ENCODE measurements around the gene SLC16A13.

Gene SLC16A13

DNA sequence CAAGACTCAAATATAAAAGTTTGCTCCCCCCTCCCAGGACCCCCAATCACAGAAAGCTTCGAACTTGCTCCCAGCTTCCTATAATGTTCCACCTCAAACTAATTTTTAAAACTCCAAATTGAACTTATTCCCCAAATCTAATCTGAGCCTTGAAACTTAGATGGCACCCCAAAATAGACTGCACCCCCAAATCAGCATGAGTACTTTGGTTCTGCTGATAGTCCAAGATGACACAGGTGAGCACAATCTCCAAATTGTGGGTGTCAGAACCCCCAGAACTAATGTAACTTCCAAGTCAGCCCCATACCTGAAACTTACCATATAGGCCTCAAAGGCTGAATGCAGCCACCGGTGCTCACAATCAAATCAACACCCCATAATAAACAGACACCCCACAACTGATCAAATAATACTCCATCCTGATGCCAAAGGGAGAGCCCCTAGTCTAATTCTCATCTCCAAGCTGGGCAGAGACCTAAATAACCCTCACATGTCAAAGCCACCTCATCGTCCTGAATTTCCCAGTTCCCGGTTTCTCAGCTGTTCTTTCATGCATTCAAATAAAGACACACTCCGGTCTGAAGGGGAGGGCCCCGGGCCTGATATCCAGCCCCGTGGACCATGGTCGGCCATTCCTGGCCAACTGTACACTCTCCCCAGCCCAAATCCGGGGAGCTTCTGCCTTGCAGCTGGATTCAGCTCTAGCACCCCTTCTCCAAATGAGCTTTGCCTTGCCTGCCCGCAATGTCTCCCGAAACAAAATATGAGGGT is 14.7 kb upstream of the SLC16A13 start:
- 0 out of 2 replicates have a peak overlapping the region, but pooled peaks have one; percentile 79 for H2AFZ ChIP-seq (ENCODE audit: low read depth, low read length)

DNA sequence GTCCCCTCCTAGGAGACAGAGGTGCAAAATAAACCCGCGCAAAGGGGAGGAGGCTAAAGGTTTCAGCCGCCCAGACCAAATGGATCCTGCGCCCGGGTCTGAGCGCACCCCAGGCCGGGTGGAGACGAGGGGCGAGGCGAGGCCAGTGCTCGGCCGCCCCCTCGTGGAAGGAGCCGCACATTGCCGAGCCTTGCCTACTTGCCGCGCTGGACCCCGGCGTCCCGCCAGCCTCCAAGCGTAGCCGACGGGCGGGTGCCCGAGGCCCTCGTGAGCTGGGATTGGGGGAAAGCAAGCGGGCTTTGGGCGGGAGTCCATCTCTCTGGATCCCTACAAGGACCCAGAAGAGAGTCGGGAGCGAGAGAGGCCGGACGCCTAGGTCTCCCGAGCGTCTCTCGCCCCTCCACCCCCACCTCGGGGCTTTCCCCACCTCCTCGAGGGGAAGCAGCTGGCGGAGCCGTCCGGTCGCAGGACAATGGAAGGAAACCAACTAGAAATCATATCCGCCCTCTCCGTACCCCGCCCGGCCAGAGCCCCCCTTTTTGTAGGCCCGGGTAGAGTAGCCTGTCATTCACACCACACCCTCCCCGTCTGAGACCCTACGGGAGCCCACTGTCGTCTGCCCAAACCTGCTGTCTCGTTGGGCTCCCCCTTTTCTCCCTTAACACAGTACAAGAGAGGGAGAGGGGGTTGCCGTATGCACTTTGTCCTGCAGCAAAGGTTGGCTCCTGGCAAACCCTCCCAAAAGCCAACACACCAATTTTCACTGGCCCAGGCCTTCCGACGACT is 13.6 kb upstream of the SLC16A13 start:
- H3K4me1 ChIP-seq (ENCODE audit: low read length), result peaks cover 14% of the 10 kb centered on the region
- peak overlapping the region; percentile 78 for H3K4me3 ChIP-seq (ENCODE audit: low read length)
- peak overlapping the region; percentile 79; the same call in 1 of the 2 replicates for H2AFZ ChIP-seq (ENCODE audit: low read depth, low read length)

More for the DNA sequence above, 14.7 kb upstream of the SLC16A13 start:
- H4K20me1 ChIP-seq (ENCODE audit: insufficient read depth, low read length), result no peaks in the 10 kb centered on the region
- TF ChIP-seq EZH2phosphoT487 (IDR thresholded peaks at IDR 0.05; ENCODE audit: low read depth), result no peak
- TF ChIP-seq, protein P1, sequence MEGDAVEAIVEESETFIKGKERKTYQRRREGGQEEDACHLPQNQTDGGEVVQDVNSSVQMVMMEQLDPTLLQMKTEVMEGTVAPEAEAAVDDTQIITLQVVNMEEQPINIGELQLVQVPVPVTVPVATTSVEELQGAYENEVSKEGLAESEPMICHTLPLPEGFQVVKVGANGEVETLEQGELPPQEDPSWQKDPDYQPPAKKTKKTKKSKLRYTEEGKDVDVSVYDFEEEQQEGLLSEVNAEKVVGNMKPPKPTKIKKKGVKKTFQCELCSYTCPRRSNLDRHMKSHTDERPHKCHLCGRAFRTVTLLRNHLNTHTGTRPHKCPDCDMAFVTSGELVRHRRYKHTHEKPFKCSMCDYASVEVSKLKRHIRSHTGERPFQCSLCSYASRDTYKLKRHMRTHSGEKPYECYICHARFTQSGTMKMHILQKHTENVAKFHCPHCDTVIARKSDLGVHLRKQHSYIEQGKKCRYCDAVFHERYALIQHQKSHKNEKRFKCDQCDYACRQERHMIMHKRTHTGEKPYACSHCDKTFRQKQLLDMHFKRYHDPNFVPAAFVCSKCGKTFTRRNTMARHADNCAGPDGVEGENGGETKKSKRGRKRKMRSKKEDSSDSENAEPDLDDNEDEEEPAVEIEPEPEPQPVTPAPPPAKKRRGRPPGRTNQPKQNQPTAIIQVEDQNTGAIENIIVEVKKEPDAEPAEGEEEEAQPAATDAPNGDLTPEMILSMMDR (IDR thresholded peaks at IDR 0.05; ENCODE audit: low read depth, low read length), result no peak
- H3K9ac ChIP-seq (ENCODE audit: low read length), result peak overlapping the region; percentile 59
- no peaks in the 10 kb centered on the region for H3K9me3 ChIP-seq (ENCODE audit: insufficient read depth, low read length)
- H3K4me2 ChIP-seq (ENCODE audit: low read length), result peak overlapping the region; percentile 71
- peaks cover 2% of the 10 kb centered on the region; the same call in 1 of the 2 replicates for H3K79me2 ChIP-seq (ENCODE audit: low read length)
- H3K27ac ChIP-seq (ENCODE audit: low read length), result no peak overlapping the region
- peak overlapping the region; percentile 78 for H3K4me3 ChIP-seq (ENCODE audit: low read length)
- H3K27me3 ChIP-seq (ENCODE audit: low read depth, low read length), result no peaks in the 10 kb centered on the region
- peaks cover 18% of the 10 kb centered on the region for H3K4me1 ChIP-seq (ENCODE audit: low read length)
- H3K36me3 ChIP-seq (replicated peaks; ENCODE audit: low read depth, low read length), result peaks cover 3% of the 10 kb centered on the region

GRCh38 chr17:7022781-7023571 is 12.8 kb upstream of the SLC16A13 start, which contains the start of gene BCL6B:
Gene BCL6B (plus strand): TSS chr17:7023050. CDS start chr17:7023672, 622 bp downstream.
- H3K9me3 ChIP-seq (ENCODE audit: insufficient read depth, low read length), result no peaks in the 10 kb centered on the region
- H3K4me3 ChIP-seq (ENCODE audit: low read length), result peak within 1 kb of the TSS; percentile 78
- TF ChIP-seq, protein P1 (IDR thresholded peaks at IDR 0.05; ENCODE audit: low read depth, low read length), result no peak
- no peak for TF ChIP-seq EZH2phosphoT487 (IDR thresholded peaks at IDR 0.05; ENCODE audit: low read depth)
- no peaks in the 10 kb centered on the region for H4K20me1 ChIP-seq (ENCODE audit: insufficient read depth, low read length)
- no peaks in the 10 kb centered on the region for H3K27me3 ChIP-seq (ENCODE audit: low read depth, low read length)
- H3K36me3 ChIP-seq (replicated peaks; ENCODE audit: low read depth, low read length), result no peaks in the 10 kb centered on the region
- H3K4me1 ChIP-seq (ENCODE audit: low read length), result peaks cover 14% of the 10 kb centered on the region
- peak within 1 kb of the TSS; percentile 32; the same call in 1 of the 2 replicates for H3K27ac ChIP-seq (ENCODE audit: low read length)
- peak within 1 kb of the TSS; percentile 79; the same call in 1 of the 2 replicates for H2AFZ ChIP-seq (ENCODE audit: low read depth, low read length)
- H3K4me2 ChIP-seq (ENCODE audit: low read length), result peak within 1 kb of the TSS; percentile 71
- H3K79me2 ChIP-seq (ENCODE audit: low read length), result no peaks in the 10 kb centered on the region
- peak within 1 kb of the TSS; percentile 59 for H3K9ac ChIP-seq (ENCODE audit: low read length)

More for the DNA sequence above, 13.6 kb upstream of the SLC16A13 start:
- TF ChIP-seq, protein P1 (IDR thresholded peaks at IDR 0.05; ENCODE audit: low read depth, low read length), result peak; percentile 70
- no peak for TF ChIP-seq EZH2phosphoT487 (IDR thresholded peaks at IDR 0.05; ENCODE audit: low read depth)
- H3K36me3 ChIP-seq (replicated peaks; ENCODE audit: low read depth, low read length), result no peaks in the 10 kb centered on the region
- peak overlapping the region; percentile 32; the same call in 1 of the 2 replicates for H3K27ac ChIP-seq (ENCODE audit: low read length)
- peak overlapping the region; percentile 71 for H3K4me2 ChIP-seq (ENCODE audit: low read length)
- H3K9ac ChIP-seq (ENCODE audit: low read length), result peak overlapping the region; percentile 59
- no peaks in the 10 kb centered on the region for H4K20me1 ChIP-seq (ENCODE audit: insufficient read depth, low read length)
- H3K27me3 ChIP-seq (ENCODE audit: low read depth, low read length), result no peaks in the 10 kb centered on the region
- no peaks in the 10 kb centered on the region for H3K79me2 ChIP-seq (ENCODE audit: low read length)
- H3K9me3 ChIP-seq (ENCODE audit: insufficient read depth, low read length), result no peaks in the 10 kb centered on the region

Measured in OCI-LY3 (cell line).